KOPT-K1 (cell line): ENCODE measurements around the gene B4GALNT3.
"Not testable (repeated sequence)": the region's sequence is repeated elsewhere in the genome, so short reads cannot be mapped to it uniquely, and the experiment has no call there.

Experiments
- H3K27ac ChIP-seq: fragments of 200-600 bp; sonication (generic); 2 replicates; pipeline ENCODE4 v1.5.1; 2016; ENCODE audit warnings: antibody characterized with exemption, mild to moderate bottlenecking, low read depth, low read length; ENCODE audit not compliant: poor library complexity, severe bottlenecking
- H3K36me3 ChIP-seq: fragments of 200-600 bp; sonication (generic); 2 replicates; pipeline ENCODE4 v1.5.1; 2017; ENCODE audit warnings: antibody characterized with exemption, mild to moderate bottlenecking, low read length, moderate library complexity; ENCODE audit not compliant: insufficient read depth
- H3K9me3 ChIP-seq: fragments of 200-600 bp; sonication (generic); 2 replicates; pipeline ENCODE4 v1.5.1; 2017; ENCODE audit warnings: antibody characterized with exemption, low read length, mild to moderate bottlenecking; ENCODE audit not compliant: insufficient read depth, poor library complexity, severe bottlenecking

B4GALNT3 gene

GRCh38 chr12:459430-460258, at the start of gene B4GALNT3:
TSS of gene B4GALNT3 (plus strand) at chr12:459939. CDS start at chr12:460377, 438 bp downstream.
- no peak within 1 kb of the TSS for H3K27ac ChIP-seq
- no peaks in the 10 kb centered on the region for H3K9me3 ChIP-seq
- H3K36me3 ChIP-seq: no peaks in the 10 kb centered on the region

GRCh38 chr12:414859-415258, 44.9 kb upstream of the B4GALNT3 start:
- peaks cover 80% of the 10 kb centered on the region for H3K36me3 ChIP-seq

GRCh38 chr12:418432-418831, 41.3 kb upstream of the B4GALNT3 start:
- no peak overlapping the region for H3K27ac ChIP-seq
- H3K9me3 ChIP-seq: no peaks in the 10 kb centered on the region
- peaks cover 58% of the 10 kb centered on the region for H3K36me3 ChIP-seq

More at GRCh38 chr12:414859-415258, 44.9 kb upstream of the B4GALNT3 start:
- H3K27ac ChIP-seq: no peak overlapping the region
- H3K9me3 ChIP-seq: no peaks in the 10 kb centered on the region

- Histone ChIP-seq H3K9me3 (no peaks in the 10 kb centered on the region), H3K27ac (no peak overlapping the region), H3K36me3 (peaks cover 63% of the 10 kb centered on the region)
These were observed 37.2 kb upstream of the B4GALNT3 start for GRCh38 chr12:422526-422925.

- not testable (repeated sequence) for H3K9me3 ChIP-seq, H3K27ac ChIP-seq
- H3K36me3 ChIP-seq: peaks cover 84% of the 10 kb centered on the region
These were observed 24.0 kb upstream of the B4GALNT3 start for GRCh38 chr12:435737-436136.

- peaks cover 36% of the 10 kb centered on the region for H3K36me3 ChIP-seq
- no peaks in the 10 kb centered on the region for H3K9me3 ChIP-seq
- no peak overlapping the region for H3K27ac ChIP-seq
These were observed 17.4 kb upstream of the B4GALNT3 start for GRCh38 chr12:442235-442884.

GRCh38 chr12:447141-447540, 12.6 kb upstream of the B4GALNT3 start:
- no peaks in the 10 kb centered on the region for H3K9me3 ChIP-seq
- H3K27ac ChIP-seq: no peak overlapping the region
- peaks cover under 1% of the 10 kb centered on the region; the same call in 1 of the 2 replicates for H3K36me3 ChIP-seq

- H3K27ac ChIP-seq: no peak overlapping the region
- H3K9me3 ChIP-seq: no peaks in the 10 kb centered on the region
- H3K36me3 ChIP-seq: no peaks in the 10 kb centered on the region
These were observed 10.5 kb upstream of the B4GALNT3 start for GRCh38 chr12:449203-449602.

- no peak overlapping the region for H3K27ac ChIP-seq
- H3K9me3 ChIP-seq: no peaks in the 10 kb centered on the region
These were observed 9.3 kb upstream of the B4GALNT3 start for GRCh38 chr12:450438-450837.

GRCh38 chr12:452667-453210, 7.0 kb upstream of the B4GALNT3 start:
- Histone ChIP-seq H3K27ac (no peak overlapping the region), H3K36me3 (no peaks in the 10 kb centered on the region), H3K9me3 (no peaks in the 10 kb centered on the region)

More at GRCh38 chr12:450438-450837, 9.3 kb upstream of the B4GALNT3 start:
- no peaks in the 10 kb centered on the region for H3K36me3 ChIP-seq

- no peaks in the 10 kb centered on the region for H3K36me3 ChIP-seq
- no peak overlapping the region for H3K27ac ChIP-seq
- no peaks in the 10 kb centered on the region for H3K9me3 ChIP-seq
These were observed 4.9 kb upstream of the B4GALNT3 start for GRCh38 chr12:454833-455232.

- H3K36me3 ChIP-seq: no peaks in the 10 kb centered on the region
- no peaks in the 10 kb centered on the region for H3K9me3 ChIP-seq
- no peak overlapping the region for H3K27ac ChIP-seq
These were observed 3.9 kb upstream of the B4GALNT3 start for GRCh38 chr12:455821-456220.

- no peaks in the 10 kb centered on the region for H3K36me3 ChIP-seq
- H3K27ac ChIP-seq: no peak overlapping the region
- H3K9me3 ChIP-seq: no peaks in the 10 kb centered on the region
These were observed 2.1 kb upstream of the B4GALNT3 start for GRCh38 chr12:457676-458075.

- H3K36me3 ChIP-seq: no peaks in the 10 kb centered on the region
- H3K27ac ChIP-seq: no peak overlapping the region
- no peaks in the 10 kb centered on the region for H3K9me3 ChIP-seq
These were observed 699 bp upstream of the B4GALNT3 start for GRCh38 chr12:459050-459429.
